Mesenteric fat pad (tissue), 1 donor: ENCODE measurements around the gene FGF6. TPM values are rescaled to one million over a fixed set of nuclear protein-coding genes. Genes with fewer than 3 reads are reported as not detected.

Experiments
- total RNA-seq: library from RNA; stranded (reverse); fragmentation: NEBNext Ultra II Directional; extraction: Animal tissue kit (Norgen Biotek cat#: 25700); gene quantifications from one replicate; pipeline ENCODE4 v1.2.1, GENCODE V29; 2021
- donor health status: DM: yes; HTN: yes; CAD: no.

Gene FGF6
- total RNA-seq, 1 donor from 2014 or later, result not detected

Other genes starting within 250 kb of the FGF6 start
- gene CCND2, start 172.1 kb downstream of the FGF6 start, total RNA-seq, result 93.0 TPM
- 13.8 TPM for gene TIGAR, start 124.6 kb downstream of the FGF6 start, total RNA-seq
- not detected for gene FGF23, start 66.1 kb downstream of the FGF6 start, total RNA-seq
- gene RAD51AP1, start 93.1 kb upstream of the FGF6 start, total RNA-seq, result 1.1 TPM
- gene DYRK4, start 116.4 kb upstream of the FGF6 start, total RNA-seq, result 14.9 TPM
- gene AKAP3, start 203.2 kb upstream of the FGF6 start, total RNA-seq, result 0.26 TPM
- 63.2 TPM for gene NDUFA9, start 203.3 kb upstream of the FGF6 start, total RNA-seq